Endodermal cell (in vitro differentiated cells): Measurements from ENCODE around the gene PRR5L. TPM values are rescaled to one million over a fixed set of nuclear protein-coding genes. Genes with fewer than 3 reads are reported as not detected.

ENCODE experiments used
- DNase-seq: peaks from one replicate; pipeline ENCODE4 v3.0.0-alpha.2; 2017
- H3K27ac ChIP-seq: 2 replicates; pipeline ENCODE4 v1.5.1; 2013; ENCODE audit warnings: mild to moderate bottlenecking, low read depth, low read length, moderate library complexity
- H3K27me3 ChIP-seq: 2 replicates; pipeline ENCODE4 v1.6.1; 2013; ENCODE audit warnings: mild to moderate bottlenecking, low read length, moderate library complexity; ENCODE audit not compliant: insufficient read depth, control insufficient read depth, poor library complexity, severe bottlenecking
- H3K36me3 ChIP-seq: 2 replicates; pipeline ENCODE4 v1.7.0; 2013; ENCODE audit warnings: mild to moderate bottlenecking, low read length, moderate library complexity; ENCODE audit not compliant: control insufficient read depth, insufficient read depth
- H3K4me1 ChIP-seq: one replicate; pipeline ENCODE4 v1.7.0; 2013; ENCODE audit warnings: low read length; ENCODE audit not compliant: control insufficient read depth, insufficient read depth
- H3K4me3 ChIP-seq: 2 replicates; pipeline ENCODE4 v1.5.1; 2013; ENCODE audit warnings: mild to moderate bottlenecking, low read length, moderate library complexity
- H3K9ac ChIP-seq: 2 replicates; pipeline ENCODE4 v1.6.1; 2013; ENCODE audit warnings: mild to moderate bottlenecking, low read length, moderate library complexity; ENCODE audit not compliant: poor library complexity, severe bottlenecking; ENCODE audit errors: extremely low read depth
- H3K9me3 ChIP-seq: 2 replicates; pipeline ENCODE4 v1.6.1; 2013; ENCODE audit warnings: mild to moderate bottlenecking, low read length, moderate library complexity; ENCODE audit not compliant: control insufficient read depth
- H3K27ac Mint-ChIP-seq: 2 replicates; pipeline ENCODE4 v1.8.0; 2020; ENCODE audit warnings: mixed read lengths
- H3K27me3 Mint-ChIP-seq: 2 replicates; pipeline ENCODE4 v1.8.0; 2021; ENCODE audit warnings: mild to moderate bottlenecking, mixed read lengths; ENCODE audit not compliant: insufficient read depth
- H3K36me3 Mint-ChIP-seq: 2 replicates; pipeline ENCODE4 v1.8.0; 2020; ENCODE audit warnings: low read depth, mixed read lengths
- H3K4me1 Mint-ChIP-seq: 2 replicates; pipeline ENCODE4 v1.8.0; 2020; ENCODE audit warnings: mixed read lengths
- H3K4me3 Mint-ChIP-seq: 2 replicates; pipeline ENCODE4 v1.8.0; 2020; ENCODE audit warnings: mild to moderate bottlenecking, moderate library complexity, mixed read lengths
- H3K9me3 Mint-ChIP-seq: 2 replicates; pipeline ENCODE4 v1.8.0; 2020; ENCODE audit warnings: mild to moderate bottlenecking, mixed read lengths
- CTCF ChIP-seq: fragments of 200-600 bp; sonication (generic); conservative IDR thresholded peaks from 2 replicates; pipeline ENCODE4 v1.5.0; 2021; ENCODE audit warnings: antibody characterized with exemption, mild to moderate bottlenecking
- WGBS, 2 experiments: methylation state at CpG; one replicate each; pipeline versions ENCODE4 v1.1.5 to v1.1.7; 2013; ENCODE audit warnings: missing lambda C conversion rate in 2 of 2, mixed read lengths in 1 of 2; ENCODE audit not compliant: insufficient coverage in 1 of 2, insufficient read length in 1 of 2; 5-methylcytosine and 5-hydroxymethylcytosine counted together
- total RNA-seq, 2 donors: library from RNA; stranded (reverse); fragmentation: NEBNext Ultra II Directional in 1 of 2; extraction: Animal tissue kit (Norgen Biotek cat#: 25700) in 1 of 2; gene quantifications; 2 replicates in 1 of 2; 3 replicates in 1 of 2; pipeline ENCODE4 v1.2.1, GENCODE V29; 2021

Gene PRR5L
- total RNA-seq, 2 donors from 2014 or later, result 5.3 to 7.2 TPM

- peaks cover 3% of the 10 kb centered on the region for H3K9me3 Mint-ChIP-seq
- H3K4me3 Mint-ChIP-seq, result no peak overlapping the region
- H3K36me3 Mint-ChIP-seq, result peaks cover 3% of the 10 kb centered on the region
- H3K27me3 Mint-ChIP-seq, result peaks cover 86% of the 10 kb centered on the region
- H3K9me3 ChIP-seq, result peaks cover 11% of the 10 kb centered on the region
- WGBS, 2 experiments, result 97 to 100% methylated on average over 1 to 4 of the region's 4 CpGs
- H3K4me3 ChIP-seq, result no peak overlapping the region
- DNase-seq, result no peak
- no peak overlapping the region for H3K27ac Mint-ChIP-seq
- H3K27ac ChIP-seq, result no peak overlapping the region
- H3K4me1 Mint-ChIP-seq, result peaks cover 21% of the 10 kb centered on the region
- no peak for TF ChIP-seq CTCF
- no peaks in the 10 kb centered on the region for H3K36me3 ChIP-seq
- H3K4me1 ChIP-seq, result peaks cover 9% of the 10 kb centered on the region
- peaks cover 70% of the 10 kb centered on the region for H3K27me3 ChIP-seq
- no peak overlapping the region for H3K9ac ChIP-seq
These were observed 169.5 kb downstream of the PRR5L start for GRCh38 chr11:36465449-36466163.

DNA sequence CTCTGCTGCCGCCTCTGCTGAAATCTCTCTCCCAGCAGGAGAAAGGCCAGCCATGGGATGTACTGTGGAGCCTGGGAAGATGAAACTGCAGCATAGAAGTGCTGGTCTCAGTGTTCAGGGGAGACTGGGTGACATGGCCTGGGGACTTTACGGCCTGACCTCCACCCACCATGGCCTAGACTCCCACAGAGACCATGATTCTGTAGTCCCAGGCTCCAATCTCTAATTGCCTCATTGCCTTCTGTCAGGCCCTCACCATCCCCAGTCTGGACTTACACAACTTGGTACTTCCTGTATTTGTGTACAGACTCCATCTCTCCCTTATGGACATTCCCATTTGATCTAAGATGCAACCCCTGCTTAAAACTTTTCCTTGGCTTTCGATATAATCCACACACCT is 170.9 kb downstream of the PRR5L start:
- H3K9me3 ChIP-seq, result peaks cover 11% of the 10 kb centered on the region
- no peaks in the 10 kb centered on the region for H3K36me3 ChIP-seq
- Mint-ChIP-seq H3K27me3 (peaks cover 87% of the 10 kb centered on the region), H3K9me3 (peaks cover 3% of the 10 kb centered on the region), H3K4me3 (no peak overlapping the region), H3K27ac (no peak overlapping the region), H3K36me3 (peaks cover 3% of the 10 kb centered on the region), H3K4me1 (peaks cover 21% of the 10 kb centered on the region)
- TF ChIP-seq CTCF, result no peak
- 80 to 96% methylated on average over 1 to 3 of the region's 3 CpGs for WGBS, 2 experiments
- no peak for DNase-seq
- H3K9ac ChIP-seq, result no peak overlapping the region
- H3K4me1 ChIP-seq, result peaks cover 9% of the 10 kb centered on the region
- peaks cover 71% of the 10 kb centered on the region for H3K27me3 ChIP-seq
- H3K4me3 ChIP-seq, result no peak overlapping the region
- no peak overlapping the region for H3K27ac ChIP-seq

- H3K4me3 ChIP-seq, result no peak overlapping the region
- WGBS, 2 experiments, result 61 to 83% methylated on average over 1 of the region's 1 CpG
- H3K36me3 ChIP-seq, result no peaks in the 10 kb centered on the region
- H3K4me1 ChIP-seq, result peaks cover 9% of the 10 kb centered on the region
- Mint-ChIP-seq H3K4me1 (peaks cover 21% of the 10 kb centered on the region), H3K36me3 (peaks cover under 1% of the 10 kb centered on the region), H3K27ac (no peak overlapping the region), H3K27me3 (peaks cover 82% of the 10 kb centered on the region), H3K4me3 (peak overlapping the region; percentile 5), H3K9me3 (peaks cover 3% of the 10 kb centered on the region)
- H3K9me3 ChIP-seq, result peaks cover 11% of the 10 kb centered on the region
- TF ChIP-seq CTCF, result no peak
- H3K9ac ChIP-seq, result no peak overlapping the region
- H3K27ac ChIP-seq, result no peak overlapping the region
- peaks cover 71% of the 10 kb centered on the region for H3K27me3 ChIP-seq
- DNase-seq, result peak; percentile 71
These were observed 171.8 kb downstream of the PRR5L start for GRCh38 chr11:36467916-36468315.
